ENCODE data around the gene SYNRG.

The SYNRG gene

GRCh38 chr17:37475731-37476420 is 133.3 kb downstream of the SYNRG start:
- peak; percentile 76 for DNase-seq

DNA sequence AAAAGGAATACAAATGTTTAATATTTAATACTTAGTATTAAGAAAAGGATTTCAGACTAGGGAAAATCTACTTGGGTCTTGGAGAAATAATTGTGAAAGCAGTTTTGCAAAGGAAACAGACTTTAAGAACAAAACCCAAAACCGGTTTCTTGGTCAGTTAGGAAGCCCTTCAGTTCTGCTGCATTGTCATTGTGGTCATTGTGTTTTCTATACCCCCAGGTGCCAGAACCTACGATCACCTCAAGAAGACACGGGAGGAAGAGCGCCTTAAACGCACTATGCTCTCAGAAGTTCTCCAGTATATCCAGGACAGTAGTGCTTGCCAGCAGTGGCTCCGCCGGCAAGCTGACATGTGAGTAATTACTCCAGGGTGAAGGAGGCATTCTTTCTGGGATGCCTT is 139.0 kb downstream of the SYNRG start:
- no peak for DNase-seq

DNA sequence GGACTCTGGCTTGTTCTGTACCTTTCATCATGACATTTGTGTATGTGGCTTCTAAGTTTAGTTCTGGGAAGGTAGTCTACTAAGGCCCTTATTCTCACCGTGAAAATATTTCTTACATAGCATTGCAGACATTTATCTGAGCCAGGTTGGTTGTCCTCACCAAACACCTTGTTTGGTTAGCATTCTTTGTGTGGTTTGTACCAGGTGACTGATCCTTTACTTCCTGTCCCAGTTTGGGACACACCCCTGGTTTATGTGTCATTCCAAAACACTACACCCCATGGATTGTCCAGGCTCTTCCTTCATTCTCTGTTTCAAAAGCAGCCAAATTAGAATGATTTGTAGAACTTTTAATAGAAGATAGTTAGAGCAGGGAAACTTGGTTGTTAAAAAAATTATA is 142.7 kb downstream of the SYNRG start:
- DNase-seq, result no peak

- no peak for DNase-seq
Measured at GRCh38 chr17:37465069-37465616, 144.1 kb downstream of the SYNRG start.
